HepG2 (cell line): ENCODE results near the gene CDHR3. TPM values are rescaled to one million over a fixed set of nuclear protein-coding genes. Genes with fewer than 3 reads are reported as not detected.

Source experiments
- BRF2 ChIP-seq: sonication (generic); formaldehyde crosslinking; IDR thresholded peaks from 2 replicates; pipeline ENCODE4 v1.8.1; 2022; ENCODE audit warnings: mild to moderate bottlenecking, missing genetic modification reagents
- CBFB ChIP-seq: sonication (generic); formaldehyde crosslinking; IDR thresholded peaks from 2 replicates; pipeline ENCODE4 v1.4.0; 2020; ENCODE audit warnings: missing genetic modification reagents
- FOXK1 ChIP-seq: sonication (generic); formaldehyde crosslinking; IDR thresholded peaks from 2 replicates; pipeline ENCODE4 v1.4.0; 2020; ENCODE audit warnings: low read depth, missing genetic modification reagents, borderline replicate concordance
- JARID2 ChIP-seq: sonication (generic); formaldehyde crosslinking; IDR thresholded peaks from 2 replicates; pipeline ENCODE4 v1.8.1; 2023; ENCODE audit warnings: missing genetic modification reagents, inconsistent platforms; ENCODE audit not compliant: insufficient replicate concordance
- MLLT10 ChIP-seq: sonication (generic); formaldehyde crosslinking; IDR thresholded peaks from 2 replicates; pipeline ENCODE4 v1.4.0; 2020; ENCODE audit warnings: missing genetic modification reagents
- TAF15 ChIP-seq: fragments of 200-400 bp; formaldehyde crosslinking; IDR thresholded peaks from one replicate; pipeline ENCODE4 v1.6.1; 2018; ENCODE audit warnings: mild to moderate bottlenecking, low read depth, low read length; ENCODE audit not compliant: poor library complexity, severe bottlenecking
- TBX2 ChIP-seq: sonication (generic); formaldehyde crosslinking; IDR thresholded peaks from 2 replicates; pipeline ENCODE4 v1.5.0; 2020; ENCODE audit warnings: missing genetic modification reagents, mild to moderate bottlenecking, borderline replicate concordance
- WIZ ChIP-seq: sonication (generic); formaldehyde crosslinking; IDR thresholded peaks from 2 replicates; pipeline ENCODE4 v1.5.1; 2020; ENCODE audit warnings: mild to moderate bottlenecking, missing genetic modification reagents
- ZFP62 ChIP-seq: sonication (generic); formaldehyde crosslinking; IDR thresholded peaks from 2 replicates; pipeline ENCODE4 v1.4.0; 2020; ENCODE audit warnings: missing genetic modification reagents
- ZNF605 ChIP-seq: sonication (generic); formaldehyde crosslinking; IDR thresholded peaks from 2 replicates; pipeline ENCODE4 v1.8.0; 2022; ENCODE audit warnings: mild to moderate bottlenecking, missing genetic modification reagents
- ZNF616 ChIP-seq: sonication (generic); formaldehyde crosslinking; IDR thresholded peaks from 2 replicates; pipeline ENCODE4 v1.5.0; 2020; ENCODE audit warnings: low read depth, mild to moderate bottlenecking, missing genetic modification reagents
- ZNF646 ChIP-seq: sonication (generic); formaldehyde crosslinking; IDR thresholded peaks from 2 replicates; pipeline ENCODE4 v1.9.0; 2021; ENCODE audit warnings: mild to moderate bottlenecking, missing genetic modification reagents
- ZUFSP ChIP-seq: sonication (generic); formaldehyde crosslinking; IDR thresholded peaks from 2 replicates; pipeline ENCODE4 v1.9.0; 2021; ENCODE audit warnings: missing genetic modification reagents, mild to moderate bottlenecking, borderline replicate concordance
- polyA plus RNA-seq, 8 experiments: library from polyadenylated mRNA; depleted of rRNA in 3 of 8; stranded (reverse) in 7 of 8; unstranded in 1 of 8; fragments of >200 nt; fragmentation: Illumina TruSeq in 4 of 8; extraction: Trizol in 4 of 8; gene quantifications; 2 replicates each; pipeline versions ENCODE4 v1.2.1 to v1.2.3, GENCODE V29; 2011 to 2016; ENCODE audit warnings: low read depth in 4 of 8, missing spikeins in 1 of 8, mixed read lengths in 1 of 8; ENCODE audit not compliant: insufficient read depth in 1 of 8
- total RNA-seq, 5 experiments: library from RNA; depleted of rRNA; stranded (reverse); fragments of >200 nt; fragmentation: Illumina TruSeq; extraction: Trizol; gene quantifications; 2 replicates each; pipeline ENCODE4 v1.2.3, GENCODE V29; 2016; ENCODE audit warnings: low read depth in 1 of 5
- TF ChIP-seq, protein P1 (sequence below): sonication (generic); formaldehyde crosslinking; IDR thresholded peaks from 2 replicates; pipeline ENCODE4 v1.4.0; 2020; ENCODE audit warnings: low read depth, mild to moderate bottlenecking, missing genetic modification reagents
- TF ChIP-seq, protein P2 (sequence below): sonication (generic); formaldehyde crosslinking; IDR thresholded peaks from 2 replicates; pipeline ENCODE4 v1.8.1; 2023; ENCODE audit warnings: mild to moderate bottlenecking, missing genetic modification reagents

Gene CDHR3
- total and polyA plus RNA-seq, 2 of the 13 experiments (the other 11 are each of a cell fraction or from before 2014, with no cell fraction given) = 6.5 to 11.8 TPM

GRCh38 chr7:106071999-106072714 is 109.1 kb downstream of the CDHR3 start (continued):
- TF ChIP-seq TBX2 (peak; percentile 47; the same call in 1 of the 2 replicates), JARID2 (CRISPR knock-in tag) (no peak), ZNF616 (CRISPR knock-in tag) (no peak), TAF15 (no peak), ZNF646 (CRISPR knock-in tag) (no peak), ZNF605 (CRISPR knock-in tag) (peak; percentile 85), CBFB (CRISPR knock-in tag) (no peak), WIZ (no peak), FOXK1 (CRISPR knock-in tag) (0 out of 2 replicates have a peak, but pooled peaks have one; percentile 43), BRF2 (CRISPR knock-in tag) (0 out of 2 replicates have a peak, but pooled peaks have one; percentile 33), ZFP62 (CRISPR knock-in tag) (no peak), ZUFSP (CRISPR knock-in tag) (no peak), MLLT10 (no peak)
- TF ChIP-seq, protein P1, sequence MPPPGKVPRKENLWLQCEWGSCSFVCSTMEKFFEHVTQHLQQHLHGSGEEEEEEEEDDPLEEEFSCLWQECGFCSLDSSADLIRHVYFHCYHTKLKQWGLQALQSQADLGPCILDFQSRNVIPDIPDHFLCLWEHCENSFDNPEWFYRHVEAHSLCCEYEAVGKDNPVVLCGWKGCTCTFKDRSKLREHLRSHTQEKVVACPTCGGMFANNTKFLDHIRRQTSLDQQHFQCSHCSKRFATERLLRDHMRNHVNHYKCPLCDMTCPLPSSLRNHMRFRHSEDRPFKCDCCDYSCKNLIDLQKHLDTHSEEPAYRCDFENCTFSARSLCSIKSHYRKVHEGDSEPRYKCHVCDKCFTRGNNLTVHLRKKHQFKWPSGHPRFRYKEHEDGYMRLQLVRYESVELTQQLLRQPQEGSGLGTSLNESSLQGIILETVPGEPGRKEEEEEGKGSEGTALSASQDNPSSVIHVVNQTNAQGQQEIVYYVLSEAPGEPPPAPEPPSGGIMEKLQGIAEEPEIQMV = no peak
- TF ChIP-seq, protein P2, sequence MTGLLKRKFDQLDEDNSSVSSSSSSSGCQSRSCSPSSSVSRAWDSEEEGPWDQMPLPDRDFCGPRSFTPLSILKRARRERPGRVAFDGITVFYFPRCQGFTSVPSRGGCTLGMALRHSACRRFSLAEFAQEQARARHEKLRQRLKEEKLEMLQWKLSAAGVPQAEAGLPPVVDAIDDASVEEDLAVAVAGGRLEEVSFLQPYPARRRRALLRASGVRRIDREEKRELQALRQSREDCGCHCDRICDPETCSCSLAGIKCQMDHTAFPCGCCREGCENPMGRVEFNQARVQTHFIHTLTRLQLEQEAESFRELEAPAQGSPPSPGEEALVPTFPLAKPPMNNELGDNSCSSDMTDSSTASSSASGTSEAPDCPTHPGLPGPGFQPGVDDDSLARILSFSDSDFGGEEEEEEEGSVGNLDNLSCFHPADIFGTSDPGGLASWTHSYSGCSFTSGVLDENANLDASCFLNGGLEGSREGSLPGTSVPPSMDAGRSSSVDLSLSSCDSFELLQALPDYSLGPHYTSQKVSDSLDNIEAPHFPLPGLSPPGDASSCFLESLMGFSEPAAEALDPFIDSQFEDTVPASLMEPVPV (CRISPR knock-in tag) = no peak
